SU-DHL-6 (cell line): Measurements from ENCODE around the gene TRAF3IP3.

Source experiments
- EZH2phosphoT487 ChIP-seq: fragments of 200-600 bp; sonication (generic), shearing (Covaris generic); conservative IDR thresholded peaks from 2 replicates; pipeline ENCODE4 v1.6.1; 2018; ENCODE audit warnings: mild to moderate bottlenecking, antibody characterized with exemption, low read length, moderate library complexity, mixed read lengths
- TF ChIP-seq, protein P1 (sequence below): fragments of 200-600 bp; sonication (generic); IDR thresholded peaks from one replicate; pipeline ENCODE4 v1.5.1; 2017; ENCODE audit warnings: antibody characterized with exemption, mild to moderate bottlenecking, low read length, moderate library complexity; ENCODE audit not compliant: insufficient read depth, poor library complexity, severe bottlenecking

DNA sequence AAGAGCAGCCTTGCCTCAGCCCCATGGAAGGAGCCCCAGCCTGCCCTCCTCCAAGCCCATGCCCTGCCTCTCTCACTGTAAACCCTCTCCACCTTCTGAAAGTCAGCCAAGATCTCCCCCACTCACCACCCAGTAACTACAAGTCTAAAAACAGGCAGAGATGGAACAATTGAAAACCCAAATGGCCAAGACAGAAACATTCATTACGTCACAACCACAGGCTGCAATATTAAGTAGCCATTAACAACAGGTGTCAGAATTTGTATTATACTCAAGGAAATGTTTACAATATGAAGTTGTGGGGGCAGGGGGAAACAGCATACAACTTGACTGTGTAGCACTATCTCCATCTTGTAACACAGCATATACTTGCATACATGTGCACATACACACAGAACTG lies 47.7 kb downstream of the TRAF3IP3 start:
- no peak for TF ChIP-seq EZH2phosphoT487
- TF ChIP-seq, protein P1, sequence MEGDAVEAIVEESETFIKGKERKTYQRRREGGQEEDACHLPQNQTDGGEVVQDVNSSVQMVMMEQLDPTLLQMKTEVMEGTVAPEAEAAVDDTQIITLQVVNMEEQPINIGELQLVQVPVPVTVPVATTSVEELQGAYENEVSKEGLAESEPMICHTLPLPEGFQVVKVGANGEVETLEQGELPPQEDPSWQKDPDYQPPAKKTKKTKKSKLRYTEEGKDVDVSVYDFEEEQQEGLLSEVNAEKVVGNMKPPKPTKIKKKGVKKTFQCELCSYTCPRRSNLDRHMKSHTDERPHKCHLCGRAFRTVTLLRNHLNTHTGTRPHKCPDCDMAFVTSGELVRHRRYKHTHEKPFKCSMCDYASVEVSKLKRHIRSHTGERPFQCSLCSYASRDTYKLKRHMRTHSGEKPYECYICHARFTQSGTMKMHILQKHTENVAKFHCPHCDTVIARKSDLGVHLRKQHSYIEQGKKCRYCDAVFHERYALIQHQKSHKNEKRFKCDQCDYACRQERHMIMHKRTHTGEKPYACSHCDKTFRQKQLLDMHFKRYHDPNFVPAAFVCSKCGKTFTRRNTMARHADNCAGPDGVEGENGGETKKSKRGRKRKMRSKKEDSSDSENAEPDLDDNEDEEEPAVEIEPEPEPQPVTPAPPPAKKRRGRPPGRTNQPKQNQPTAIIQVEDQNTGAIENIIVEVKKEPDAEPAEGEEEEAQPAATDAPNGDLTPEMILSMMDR = no peak
